GM18498 (cell line): Measurements from ENCODE around the gene COL23A1.

Source experiments
- ATAC-seq: cut with Tn5 transposase; IDR thresholded peaks from one replicate; pipeline ENCODE4 v1.9.1; 2021; ENCODE audit warnings: mild to moderate bottlenecking, moderate library complexity; ENCODE audit not compliant: unreplicated experiment

Gene COL23A1

GRCh38 chr5:178557416-178557815, 32.8 kb downstream of the COL23A1 start:
- no peak for ATAC-seq

GRCh38 chr5:178555771-178556211, 34.4 kb downstream of the COL23A1 start:
- no peak for ATAC-seq

GRCh38 chr5:178555005-178555404, 35.2 kb downstream of the COL23A1 start:
- ATAC-seq: no peak

- no peak for ATAC-seq
These were observed 35.9 kb downstream of the COL23A1 start for GRCh38 chr5:178554311-178554710.

GRCh38 chr5:178553517-178553916, 36.7 kb downstream of the COL23A1 start:
- no peak for ATAC-seq

- no peak for ATAC-seq
These were observed 38.7 kb downstream of the COL23A1 start for GRCh38 chr5:178551468-178551867.

GRCh38 chr5:178551059-178551458, 39.1 kb downstream of the COL23A1 start:
- no peak for ATAC-seq

- no peak for ATAC-seq
These were observed 41.4 kb downstream of the COL23A1 start for GRCh38 chr5:178548746-178549145.

GRCh38 chr5:178547753-178548415, 42.3 kb downstream of the COL23A1 start:
- ATAC-seq: no peak

GRCh38 chr5:178547052-178547666, 43.0 kb downstream of the COL23A1 start:
- no peak for ATAC-seq

GRCh38 chr5:178546675-178547033, 43.5 kb downstream of the COL23A1 start:
- ATAC-seq: no peak

- ATAC-seq: no peak
These were observed 44.1 kb downstream of the COL23A1 start for GRCh38 chr5:178545941-178546674.

GRCh38 chr5:178545176-178545575, 45.0 kb downstream of the COL23A1 start:
- no peak for ATAC-seq

GRCh38 chr5:178544166-178544834, 45.9 kb downstream of the COL23A1 start:
- no peak for ATAC-seq

GRCh38 chr5:178542455-178542854, 47.7 kb downstream of the COL23A1 start:
- ATAC-seq: no peak

- ATAC-seq: no peak
These were observed 49.7 kb downstream of the COL23A1 start for GRCh38 chr5:178540526-178540925.

- no peak for ATAC-seq
These were observed 51.4 kb downstream of the COL23A1 start for GRCh38 chr5:178538741-178539229.

- ATAC-seq: no peak
These were observed 52.5 kb downstream of the COL23A1 start for GRCh38 chr5:178537467-178538371.

- no peak for ATAC-seq
These were observed 53.4 kb downstream of the COL23A1 start for GRCh38 chr5:178536541-178537466.
